Activated T-helper 1 cell treated with Interleukin-2 at 50 U/mL for 16 hours (primary cell): Measurements from ENCODE around the gene ZGRF1.
A peak's percentile ranks its signal among the peaks of the same experiment; 100 is the strongest.
"Not testable (repeated sequence)": the region's sequence is repeated elsewhere in the genome, so short reads cannot be mapped to it uniquely, and the experiment has no call there.

Experiments
- DNase-seq: peaks from one replicate; pipeline ENCODE4 v3.0.0-alpha.2; 2020; ENCODE audit warnings: low read depth

ZGRF1 gene

GRCh38 chr4:112557676-112558411 lies 78.9 kb downstream of the ZGRF1 start:
- no peak for DNase-seq

GRCh38 chr4:112554271-112554670 lies 82.4 kb downstream of the ZGRF1 start:
- DNase-seq: not testable (repeated sequence)

- no peak for DNase-seq
These were observed 84.0 kb downstream of the ZGRF1 start for GRCh38 chr4:112552668-112553067.

GRCh38 chr4:112550728-112551127 lies 86.0 kb downstream of the ZGRF1 start:
- DNase-seq: no peak

GRCh38 chr4:112546476-112546875 lies 90.2 kb downstream of the ZGRF1 start:
- DNase-seq: no peak

- no peak for DNase-seq
These were observed 91.4 kb downstream of the ZGRF1 start for GRCh38 chr4:112545346-112545745.

- DNase-seq: no peak
These were observed 96.0 kb downstream of the ZGRF1 start for GRCh38 chr4:112540695-112541094.

- DNase-seq: no peak
These were observed 100.6 kb downstream of the ZGRF1 start for GRCh38 chr4:112536123-112536522.

GRCh38 chr4:112532267-112532666 lies 104.4 kb downstream of the ZGRF1 start:
- no peak for DNase-seq

GRCh38 chr4:112531146-112531545 lies 105.6 kb downstream of the ZGRF1 start:
- no peak for DNase-seq

- no peak for DNase-seq
These were observed 110.6 kb downstream of the ZGRF1 start for GRCh38 chr4:112526061-112526460.

- DNase-seq: peak; percentile 61
These were observed 112.8 kb downstream of the ZGRF1 start for GRCh38 chr4:112523764-112524505.

GRCh38 chr4:112523008-112523721 lies 113.5 kb downstream of the ZGRF1 start:
- no peak for DNase-seq

GRCh38 chr4:112522431-112522830 lies 114.3 kb downstream of the ZGRF1 start:
- DNase-seq: not testable (repeated sequence)

- DNase-seq: no peak
These were observed 115.3 kb downstream of the ZGRF1 start for GRCh38 chr4:112521123-112522023.

- no peak for DNase-seq
These were observed 116.0 kb downstream of the ZGRF1 start for GRCh38 chr4:112520598-112521122.

- DNase-seq: no peak
These were observed 116.8 kb downstream of the ZGRF1 start for GRCh38 chr4:112519689-112520597.

- no peak for DNase-seq
These were observed 118.0 kb downstream of the ZGRF1 start for GRCh38 chr4:112518675-112519074.

- no peak for DNase-seq
These were observed 118.8 kb downstream of the ZGRF1 start for GRCh38 chr4:112517911-112518310.

GRCh38 chr4:112517067-112517634 lies 119.6 kb downstream of the ZGRF1 start:
- no peak for DNase-seq
